Thyroid gland (tissue), 4 donors: Measurements from ENCODE around the gene NR1H4.

Experiments
- POLR2A ChIP-seq, 2 donors: fragments of 450-650 bp; IDR thresholded peaks; one replicate each; pipeline ENCODE4 v1.6.1; 2017; ENCODE audit warnings: antibody characterized with exemption in 2 of 2, mild to moderate bottlenecking in 2 of 2, moderate library complexity in 1 of 2
- TF ChIP-seq, protein P1 (sequence below), 6 experiments: fragments of 200-600 bp in 3 of 6; fragments of 450-650 bp in 3 of 6; sonication (generic) in 3 of 6; IDR thresholded peaks; one replicate each; pipeline ENCODE4 v1.5.1; 2016 to 2019; ENCODE audit warnings: antibody characterized with exemption in 6 of 6, mild to moderate bottlenecking in 2 of 6, inconsistent platforms in 1 of 6, moderate library complexity in 1 of 6

DNA sequence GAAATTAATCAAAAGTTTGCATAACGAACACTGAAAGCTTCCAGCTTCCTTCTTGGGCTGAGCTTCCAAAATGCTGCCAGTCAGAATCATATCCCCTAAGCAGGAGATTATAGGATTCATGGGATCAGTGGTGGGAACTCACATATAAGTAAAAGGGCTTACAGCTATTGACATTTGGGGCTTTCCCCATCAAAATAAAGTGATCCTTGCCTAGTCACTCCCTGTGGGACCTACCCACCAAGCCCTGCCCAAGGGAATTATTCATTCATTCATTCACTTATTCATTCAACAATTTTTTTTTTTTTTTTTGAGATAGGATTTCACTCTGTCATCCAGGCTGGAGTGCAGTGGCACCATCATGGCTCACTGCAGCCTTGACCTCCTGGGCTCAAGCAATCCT, 47.5 kb upstream of the NR1H4 start:
- TF ChIP-seq, protein P1, sequence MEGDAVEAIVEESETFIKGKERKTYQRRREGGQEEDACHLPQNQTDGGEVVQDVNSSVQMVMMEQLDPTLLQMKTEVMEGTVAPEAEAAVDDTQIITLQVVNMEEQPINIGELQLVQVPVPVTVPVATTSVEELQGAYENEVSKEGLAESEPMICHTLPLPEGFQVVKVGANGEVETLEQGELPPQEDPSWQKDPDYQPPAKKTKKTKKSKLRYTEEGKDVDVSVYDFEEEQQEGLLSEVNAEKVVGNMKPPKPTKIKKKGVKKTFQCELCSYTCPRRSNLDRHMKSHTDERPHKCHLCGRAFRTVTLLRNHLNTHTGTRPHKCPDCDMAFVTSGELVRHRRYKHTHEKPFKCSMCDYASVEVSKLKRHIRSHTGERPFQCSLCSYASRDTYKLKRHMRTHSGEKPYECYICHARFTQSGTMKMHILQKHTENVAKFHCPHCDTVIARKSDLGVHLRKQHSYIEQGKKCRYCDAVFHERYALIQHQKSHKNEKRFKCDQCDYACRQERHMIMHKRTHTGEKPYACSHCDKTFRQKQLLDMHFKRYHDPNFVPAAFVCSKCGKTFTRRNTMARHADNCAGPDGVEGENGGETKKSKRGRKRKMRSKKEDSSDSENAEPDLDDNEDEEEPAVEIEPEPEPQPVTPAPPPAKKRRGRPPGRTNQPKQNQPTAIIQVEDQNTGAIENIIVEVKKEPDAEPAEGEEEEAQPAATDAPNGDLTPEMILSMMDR (IDR thresholded peaks at IDR 0.05): no peak
- TF ChIP-seq POLR2A (IDR thresholded peaks at IDR 0.05): no peak
